Neural progenitor cell (in vitro differentiated cells): ENCODE measurements around the gene CRYZL1. TPM values are rescaled to one million over a fixed set of nuclear protein-coding genes. Genes with fewer than 3 reads are reported as not detected.

Experiments used
- DNase-seq: peaks from one replicate; pipeline ENCODE4 v3.0.0-alpha.2; 2016; ENCODE audit warnings: low spot score
- H2AFZ ChIP-seq: fragments of 200-600 bp; sonication (generic); replicated peaks from 2 replicates; pipeline ENCODE4 v1.6.1; 2016; ENCODE audit warnings: antibody characterized with exemption
- H3F3A ChIP-seq: fragments of 200-600 bp; sonication (generic); 2 replicates; pipeline ENCODE4 v1.6.1; 2016; ENCODE audit warnings: antibody characterized with exemption, low read depth
- H3K27ac ChIP-seq: fragments of 200-600 bp; sonication (generic); 2 replicates; pipeline ENCODE4 v1.5.1; 2016; ENCODE audit warnings: mild to moderate bottlenecking
- H3K27me3 ChIP-seq: fragments of 200-600 bp; sonication (generic); 2 replicates; pipeline ENCODE4 v1.6.1; 2016; ENCODE audit warnings: mild to moderate bottlenecking, moderate library complexity
- H3K36me3 ChIP-seq: fragments of 200-600 bp; sonication (generic); 2 replicates; pipeline ENCODE4 v1.5.1; 2016
- H3K4me1 ChIP-seq: fragments of 200-600 bp; sonication (generic); 2 replicates; pipeline ENCODE4 v1.6.1; 2016; ENCODE audit warnings: mixed run types
- H3K4me2 ChIP-seq: fragments of 200-600 bp; sonication (generic); 2 replicates; pipeline ENCODE4 v1.6.1; 2016
- H3K4me3 ChIP-seq: fragments of 200-600 bp; sonication (generic); 2 replicates; pipeline ENCODE4 v1.5.1; 2016
- H3K79me2 ChIP-seq: fragments of 200-600 bp; sonication (generic); 2 replicates; pipeline ENCODE4 v1.6.1; 2016; ENCODE audit warnings: low read depth
- H3K9ac ChIP-seq: fragments of 200-600 bp; sonication (generic); 2 replicates; pipeline ENCODE4 v1.6.1; 2016
- H3K9me3 ChIP-seq: fragments of 200-600 bp; sonication (generic); 2 replicates; pipeline ENCODE4 v1.5.1; 2016; ENCODE audit warnings: low read depth
- H4K20me1 ChIP-seq: fragments of 200-600 bp; sonication (generic); 2 replicates; pipeline ENCODE4 v1.6.1; 2016; ENCODE audit warnings: low read depth
- H3K27ac Mint-ChIP-seq: 3 replicates; pipeline ENCODE4 v1.8.0; 2021; ENCODE audit warnings: mixed read lengths
- H3K27me3 Mint-ChIP-seq: 2 replicates; pipeline ENCODE4 v1.8.0; 2022; ENCODE audit warnings: low read depth, mild to moderate bottlenecking, inconsistent platforms, moderate library complexity, mixed read lengths; ENCODE audit not compliant: insufficient read depth
- H3K36me3 Mint-ChIP-seq: 3 replicates; pipeline ENCODE4 v1.8.0; 2021; ENCODE audit warnings: mixed read lengths
- H3K4me1 Mint-ChIP-seq: 3 replicates; pipeline ENCODE4 v1.8.0; 2021; ENCODE audit warnings: mixed read lengths
- H3K4me3 Mint-ChIP-seq: 3 replicates; pipeline ENCODE4 v1.8.0; 2021; ENCODE audit warnings: mild to moderate bottlenecking, moderate library complexity, mixed read lengths
- H3K9me3 Mint-ChIP-seq: 3 replicates; pipeline ENCODE4 v1.8.0; 2020; ENCODE audit warnings: mixed read lengths
- CTCF ChIP-seq: fragments of 200-600 bp; sonication (generic); IDR thresholded peaks from 2 replicates; pipeline ENCODE4 v1.5.1; 2017; ENCODE audit warnings: antibody characterized with exemption, mild to moderate bottlenecking
- EZH2 ChIP-seq: fragments of 200-600 bp; sonication (generic); IDR thresholded peaks from 2 replicates; pipeline ENCODE4 v1.6.1; 2017; ENCODE audit warnings: antibody characterized with exemption, mild to moderate bottlenecking, moderate library complexity
- EZH2phosphoT487 ChIP-seq: fragments of 200-600 bp; sonication (generic); IDR thresholded peaks from 2 replicates; pipeline ENCODE4 v1.6.1; 2017; ENCODE audit warnings: antibody characterized with exemption
- total RNA-seq: library from RNA; depleted of rRNA; stranded (reverse); fragments of >200 nt; gene quantifications from 2 replicates; pipeline ENCODE4 v1.2.3, GENCODE V29; 2015; ENCODE audit warnings: low replicate concordance

The CRYZL1 gene
- total RNA-seq, 1 donor from 2014 or later, result 80.0 TPM

DNA sequence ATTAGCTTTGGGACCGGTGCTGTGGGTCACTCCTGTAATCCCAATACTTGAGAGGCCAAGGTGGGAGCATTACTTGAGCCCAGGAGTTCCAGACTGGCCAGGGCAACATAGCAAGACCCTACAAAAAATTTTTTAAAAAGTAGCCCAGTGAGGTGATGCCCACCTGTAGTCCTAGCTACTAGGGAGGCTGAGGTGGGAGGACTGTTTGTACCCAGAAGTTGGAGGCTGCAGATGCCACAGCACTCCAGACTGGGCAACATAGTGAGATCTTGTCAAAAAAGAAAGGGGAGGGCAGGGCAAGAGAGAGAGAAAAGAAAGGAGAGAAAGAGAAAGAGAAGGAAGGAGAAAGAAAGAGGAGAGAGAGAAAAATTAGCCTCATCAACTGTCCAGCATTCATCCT is 7.0 kb upstream of the CRYZL1 start:
- Mint-ChIP-seq H3K27ac (no peak overlapping the region), H3K4me1 (peaks cover 48% of the 10 kb centered on the region)
- TF ChIP-seq EZH2phosphoT487 (no peak), EZH2 (no peak), CTCF (no peak)

DNA sequence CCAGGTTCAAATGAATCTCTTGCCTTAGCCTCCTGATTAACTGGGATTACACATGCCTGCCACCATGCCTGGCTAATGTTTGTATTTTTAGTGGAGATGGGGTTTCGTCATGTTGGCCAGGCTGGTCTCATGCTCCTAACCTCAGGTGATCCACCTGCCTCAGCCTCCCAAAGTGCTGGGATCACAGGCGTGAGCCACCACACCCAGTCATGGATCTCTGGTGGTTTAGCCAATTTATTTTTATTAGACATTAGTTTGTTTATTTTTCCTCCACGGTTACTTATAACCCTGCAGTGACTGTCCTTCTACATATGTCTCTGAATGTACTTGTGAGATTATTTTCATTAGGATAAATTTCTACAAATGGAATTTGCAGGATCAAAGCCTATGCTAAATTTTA is 6.0 kb upstream of the CRYZL1 start:
- Histone ChIP-seq H2AFZ (no peak overlapping the region), H3K79me2 (peaks cover 100% of the 10 kb centered on the region), H3K36me3 (no peaks in the 10 kb centered on the region), H3K4me3 (no peak overlapping the region), H3K9me3 (no peaks in the 10 kb centered on the region), H3K4me1 (peaks cover 32% of the 10 kb centered on the region), H3K27ac (no peak overlapping the region), H4K20me1 (peaks cover 84% of the 10 kb centered on the region), H3F3A (peaks cover 5% of the 10 kb centered on the region), H3K9ac (no peak overlapping the region), H3K27me3 (no peaks in the 10 kb centered on the region), H3K4me2 (no peak overlapping the region)
- TF ChIP-seq CTCF (no peak), EZH2phosphoT487 (no peak), EZH2 (no peak)
- Mint-ChIP-seq H3K4me1 (peaks cover 49% of the 10 kb centered on the region), H3K36me3 (peaks cover 31% of the 10 kb centered on the region), H3K4me3 (no peak overlapping the region), H3K27ac (no peak overlapping the region), H3K27me3 (no peaks in the 10 kb centered on the region), H3K9me3 (peaks cover 22% of the 10 kb centered on the region)
- no peak for DNase-seq

More for the DNA sequence above, 7.0 kb upstream of the CRYZL1 start:
- Histone ChIP-seq H3F3A (peaks cover 5% of the 10 kb centered on the region), H3K9me3 (no peaks in the 10 kb centered on the region), H3K27ac (no peak overlapping the region), H3K4me1 (peaks cover 32% of the 10 kb centered on the region), H4K20me1 (peaks cover 92% of the 10 kb centered on the region), H3K79me2 (peaks cover 100% of the 10 kb centered on the region), H3K4me3 (no peak overlapping the region), H2AFZ (no peak overlapping the region), H3K9ac (no peak overlapping the region), H3K36me3 (no peaks in the 10 kb centered on the region), H3K4me2 (no peak overlapping the region), H3K27me3 (no peaks in the 10 kb centered on the region)
- DNase-seq, result no peak
- H3K9me3 Mint-ChIP-seq, result peaks cover 25% of the 10 kb centered on the region
- no peaks in the 10 kb centered on the region for H3K27me3 Mint-ChIP-seq
- H3K36me3 Mint-ChIP-seq, result peaks cover 36% of the 10 kb centered on the region
- H3K4me3 Mint-ChIP-seq, result no peak overlapping the region

DNA sequence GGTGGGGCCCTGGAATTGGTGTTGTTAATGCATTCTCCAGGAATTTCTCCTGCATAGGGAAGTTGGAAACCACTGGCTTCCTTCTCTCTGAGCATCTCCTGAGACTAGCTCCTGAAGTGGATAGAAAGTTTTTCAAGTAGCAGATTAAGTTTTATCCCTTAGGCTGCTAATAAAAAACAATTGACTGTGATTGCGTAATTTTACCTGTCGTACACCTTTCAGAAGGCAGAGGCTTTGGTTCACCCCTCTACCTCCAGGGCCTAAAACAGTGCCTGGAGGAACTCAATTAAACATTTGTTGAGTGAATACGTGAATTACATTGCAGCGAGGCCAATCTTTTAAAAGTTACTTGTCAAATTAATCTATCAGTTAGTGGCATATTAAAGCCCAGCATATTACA is 4.2 kb upstream of the CRYZL1 start:
- no peak for DNase-seq
- Histone ChIP-seq H3K27ac (no peak overlapping the region), H2AFZ (no peak overlapping the region), H3K36me3 (no peaks in the 10 kb centered on the region), H3K4me1 (peaks cover 20% of the 10 kb centered on the region), H3K4me2 (no peak overlapping the region), H3K27me3 (no peaks in the 10 kb centered on the region), H3F3A (peaks cover 7% of the 10 kb centered on the region), H3K4me3 (no peak overlapping the region), H3K9ac (no peak overlapping the region), H4K20me1 (peaks cover 66% of the 10 kb centered on the region), H3K79me2 (peaks cover 91% of the 10 kb centered on the region), H3K9me3 (no peaks in the 10 kb centered on the region)
- TF ChIP-seq EZH2phosphoT487 (no peak), EZH2 (no peak), CTCF (no peak)
- Mint-ChIP-seq H3K9me3 (peaks cover 14% of the 10 kb centered on the region), H3K36me3 (peaks cover 23% of the 10 kb centered on the region), H3K27ac (no peak overlapping the region), H3K27me3 (no peaks in the 10 kb centered on the region), H3K4me3 (peak overlapping the region; percentile 44), H3K4me1 (peaks cover 43% of the 10 kb centered on the region)
